NCI-H345 treated with DMSO at 0.1 percent for 48 hours (cell line): Measurements from ENCODE around the gene OSBPL10.
"Not testable (repeated sequence)": the region's sequence is repeated elsewhere in the genome, so short reads cannot be mapped to it uniquely, and the experiment has no call there.

ENCODE experiments used
- DNase-seq: peaks from one replicate; lab custom pipeline; 2025; ENCODE audit not compliant: unreplicated experiment; lab: John Stamatoyannopoulos, UW

The OSBPL10 gene

GRCh38 chr3:31981206-31982181, at the start of gene OSBPL10, which contains the start of gene ZNF860:
Gene OSBPL10, minus strand, starts transcription at chr3:31981262. Its CDS starts 83 bp downstream, at chr3:31981179.
Gene ZNF860, plus strand, starts transcription at chr3:31981750. Its CDS starts 7,330 bp downstream, at chr3:31989080.
- peak; percentile 32 for DNase-seq

GRCh38 chr3:32026593-32026992, 45.5 kb upstream of the OSBPL10 start:
- no peak for DNase-seq

GRCh38 chr3:32022947-32023346, 41.9 kb upstream of the OSBPL10 start:
- DNase-seq: no peak

- no peak for DNase-seq
These were observed 40.7 kb upstream of the OSBPL10 start for GRCh38 chr3:32021748-32022147.

GRCh38 chr3:32021155-32021554, 40.1 kb upstream of the OSBPL10 start:
- DNase-seq: no peak

GRCh38 chr3:32018757-32019564, 37.9 kb upstream of the OSBPL10 start:
- no peak for DNase-seq

GRCh38 chr3:32017286-32017685, 36.2 kb upstream of the OSBPL10 start:
- DNase-seq: no peak

GRCh38 chr3:32015638-32016037, 34.6 kb upstream of the OSBPL10 start:
- DNase-seq: not testable (repeated sequence)

- not testable (repeated sequence) for DNase-seq
These were observed 29.6 kb upstream of the OSBPL10 start for GRCh38 chr3:32010699-32011098.

- DNase-seq: no peak
These were observed 28.9 kb upstream of the OSBPL10 start for GRCh38 chr3:32009957-32010356.

- DNase-seq: no peak
These were observed 28.0 kb upstream of the OSBPL10 start for GRCh38 chr3:32009101-32009500.

- no peak for DNase-seq
These were observed 23.2 kb upstream of the OSBPL10 start for GRCh38 chr3:32004113-32004765.

GRCh38 chr3:32003380-32003779, 22.3 kb upstream of the OSBPL10 start:
- DNase-seq: no peak

GRCh38 chr3:32002561-32003368, 21.7 kb upstream of the OSBPL10 start:
- no peak for DNase-seq

- DNase-seq: no peak
These were observed 19.8 kb upstream of the OSBPL10 start for GRCh38 chr3:32000877-32001276.

- no peak for DNase-seq
These were observed 18.9 kb upstream of the OSBPL10 start for GRCh38 chr3:31999907-32000439.

- DNase-seq: no peak
These were observed 16.4 kb upstream of the OSBPL10 start for GRCh38 chr3:31997500-31997899.

- DNase-seq: no peak
These were observed 15.1 kb upstream of the OSBPL10 start for GRCh38 chr3:31996195-31996594.

- DNase-seq: not testable (repeated sequence)
These were observed 14.0 kb upstream of the OSBPL10 start for GRCh38 chr3:31995026-31995425.

GRCh38 chr3:31993843-31994242, 12.8 kb upstream of the OSBPL10 start:
- DNase-seq: no peak
